ENCODE results near the gene ARID4A.
A peak's percentile ranks its signal among the peaks of the same experiment; 100 is the strongest.
"Not testable (repeated sequence)": the region's sequence is repeated elsewhere in the genome, so short reads cannot be mapped to it uniquely, and the experiment has no call there.

The ARID4A gene

DNA sequence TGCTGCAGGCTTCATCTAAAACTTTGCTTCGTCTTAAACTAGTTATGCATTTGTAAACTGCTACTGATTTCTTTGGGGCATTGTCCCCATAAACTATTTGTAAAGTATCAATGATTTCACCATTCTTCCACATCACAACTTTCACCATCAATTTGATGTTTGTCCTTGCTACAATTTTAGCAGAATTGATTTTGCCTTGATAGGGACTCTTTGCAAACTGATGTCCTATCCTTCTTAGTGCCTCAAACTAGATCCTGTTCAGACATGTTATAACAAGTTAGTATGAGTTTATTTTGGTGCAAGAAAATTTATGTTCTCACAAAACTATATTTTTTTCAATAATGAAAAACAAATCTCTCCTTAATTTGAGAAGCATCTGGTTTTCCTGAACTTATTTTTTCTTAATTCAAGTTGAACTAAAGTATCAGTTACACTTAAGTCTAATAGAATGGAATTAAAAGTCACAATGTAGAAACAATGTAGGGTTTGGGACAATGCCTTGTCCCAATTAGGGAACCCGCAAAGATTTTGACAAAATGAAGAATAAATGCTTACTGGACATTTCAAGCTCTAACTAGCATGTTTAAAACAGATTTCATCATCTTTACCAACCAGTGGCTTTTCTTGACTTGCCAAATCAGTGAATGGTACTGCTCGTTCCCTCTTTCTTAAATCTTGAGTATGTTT is 10.1 kb upstream of the ARID4A start:
- no peak for DNase-seq

DNA sequence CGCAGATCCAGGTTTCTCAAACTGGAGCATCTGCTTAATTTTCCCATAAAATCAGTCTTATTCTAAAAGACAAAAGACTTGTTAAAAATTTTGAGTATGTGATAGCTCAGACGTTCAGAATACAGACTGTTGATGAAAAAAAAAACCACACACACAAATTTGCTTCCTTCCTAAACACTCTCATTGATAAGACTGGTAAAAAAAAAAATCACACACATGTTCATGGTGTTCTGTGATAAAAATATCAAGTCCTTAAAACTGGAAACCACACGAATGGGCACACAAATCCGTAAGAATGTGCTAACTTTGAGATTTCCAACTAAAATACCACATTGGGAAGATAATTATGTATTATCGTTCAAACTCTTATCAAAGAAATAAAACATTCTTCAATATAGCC is 6.7 kb upstream of the ARID4A start:
- no peak for DNase-seq

DNA sequence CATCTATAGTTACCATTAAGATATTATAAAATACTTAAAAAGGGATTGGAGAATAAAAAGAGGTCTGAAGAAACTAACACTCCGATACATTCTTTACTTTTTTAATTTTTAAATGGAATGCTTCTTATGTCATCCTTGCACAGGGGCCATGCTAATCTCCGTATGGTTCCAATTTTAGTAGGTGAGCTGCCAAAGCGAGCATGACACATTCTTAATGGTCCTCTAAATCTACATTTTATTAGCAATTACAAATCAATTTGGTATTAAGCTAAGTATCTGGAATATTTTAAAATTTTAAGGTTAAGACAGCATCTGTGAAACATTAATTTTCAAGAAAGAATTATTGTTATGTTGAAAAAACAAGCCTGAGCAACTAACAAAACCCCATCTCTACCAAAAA is 6.2 kb upstream of the ARID4A start:
- no peak for DNase-seq

DNA sequence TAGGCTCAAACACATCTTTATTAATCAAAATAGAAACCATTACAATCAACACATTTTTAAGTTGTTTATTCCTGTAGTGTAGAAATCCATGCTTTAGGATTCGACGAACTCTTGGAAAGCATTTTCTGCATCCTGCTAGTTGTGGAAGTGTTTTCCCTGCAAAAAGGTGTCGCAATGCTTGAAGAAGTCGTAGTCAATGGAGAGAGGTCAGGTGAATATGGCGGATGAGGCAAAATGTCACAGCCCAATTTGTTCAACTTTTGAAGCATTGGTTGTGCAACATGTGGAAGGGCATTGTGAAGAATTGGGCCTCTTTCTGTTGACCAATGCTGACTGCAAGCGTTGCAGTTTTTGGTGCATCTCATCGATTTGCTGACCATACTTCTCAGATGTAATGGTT is 4.2 kb upstream of the ARID4A start:
- no peak for DNase-seq

DNA sequence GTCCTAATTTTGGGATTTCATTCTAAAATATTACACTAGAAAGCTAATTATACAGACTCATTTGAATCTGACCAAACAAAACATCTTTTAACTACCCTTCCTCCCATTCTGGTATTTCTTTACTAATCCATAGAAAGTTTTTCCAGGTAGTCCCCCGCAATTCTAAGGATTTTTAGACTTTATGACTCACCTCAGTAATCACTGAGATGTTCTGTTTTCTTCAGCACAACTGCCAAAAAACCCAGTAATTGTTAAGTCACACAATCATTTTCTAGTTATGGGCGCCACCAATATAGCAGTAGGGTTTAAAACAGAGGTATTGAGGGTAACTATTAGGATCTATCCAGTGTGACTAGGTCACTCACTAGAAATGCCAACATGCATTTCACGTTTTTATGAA is 1.6 kb upstream of the ARID4A start:
- peak in 1 of 51 donors; percentile 5 for DNase-seq

DNA sequence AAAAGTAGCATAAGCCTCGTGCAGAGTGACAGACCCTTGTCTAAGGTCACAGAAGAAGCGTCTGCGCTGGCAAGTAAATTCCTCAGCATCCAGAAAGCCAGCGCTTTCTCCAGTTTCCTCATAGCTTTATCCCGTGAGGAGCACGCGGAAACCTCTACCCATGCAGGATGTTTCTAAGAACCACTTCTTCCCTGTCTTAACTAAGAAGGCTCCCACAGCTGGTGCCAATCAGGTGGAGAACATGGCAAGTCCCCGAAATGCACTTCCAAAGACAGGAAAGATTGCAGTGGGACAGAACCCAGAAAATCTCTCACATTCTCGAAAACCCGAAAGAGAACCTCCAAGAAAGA is 968 bp upstream of the ARID4A start:
- peak in 5 of 51 donors; percentile 23 to 91 (median 50) for DNase-seq

DNA sequence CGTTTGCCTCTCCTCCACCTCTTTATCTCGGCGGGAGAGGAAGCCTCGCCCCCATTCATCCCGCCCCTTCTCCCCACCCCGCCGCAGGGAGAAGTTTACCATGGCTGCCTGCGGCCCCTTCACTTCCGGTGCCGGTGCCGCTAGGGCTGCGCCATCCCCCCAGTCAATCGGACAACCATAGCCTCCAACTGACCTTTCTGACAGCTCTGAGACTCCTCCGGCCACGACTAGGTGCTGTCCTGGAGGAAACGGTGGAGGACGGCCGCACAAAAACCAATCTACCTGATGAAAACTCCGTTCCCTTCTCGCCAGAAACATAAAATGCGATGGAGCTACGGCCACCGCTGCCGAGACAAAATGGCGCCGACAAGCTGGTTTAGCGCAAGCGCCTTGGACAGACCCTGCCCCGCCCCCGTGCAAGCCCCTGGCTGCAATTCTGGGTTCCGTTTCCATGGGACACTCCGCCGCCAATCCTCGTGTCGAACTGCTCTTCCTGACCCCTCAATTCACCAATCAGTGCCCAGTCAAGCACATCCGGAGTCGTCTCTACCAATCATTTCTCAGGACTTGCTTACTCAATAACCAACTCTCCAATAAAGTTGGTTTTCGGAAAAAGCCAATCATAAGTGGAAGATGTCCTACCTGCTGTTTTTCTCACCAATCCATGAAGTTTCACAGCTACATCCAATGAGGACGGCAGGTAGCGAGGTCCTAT is 436 bp upstream of the ARID4A start:
- peak; percentile 82 to 100 (median 98) for DNase-seq

DNA sequence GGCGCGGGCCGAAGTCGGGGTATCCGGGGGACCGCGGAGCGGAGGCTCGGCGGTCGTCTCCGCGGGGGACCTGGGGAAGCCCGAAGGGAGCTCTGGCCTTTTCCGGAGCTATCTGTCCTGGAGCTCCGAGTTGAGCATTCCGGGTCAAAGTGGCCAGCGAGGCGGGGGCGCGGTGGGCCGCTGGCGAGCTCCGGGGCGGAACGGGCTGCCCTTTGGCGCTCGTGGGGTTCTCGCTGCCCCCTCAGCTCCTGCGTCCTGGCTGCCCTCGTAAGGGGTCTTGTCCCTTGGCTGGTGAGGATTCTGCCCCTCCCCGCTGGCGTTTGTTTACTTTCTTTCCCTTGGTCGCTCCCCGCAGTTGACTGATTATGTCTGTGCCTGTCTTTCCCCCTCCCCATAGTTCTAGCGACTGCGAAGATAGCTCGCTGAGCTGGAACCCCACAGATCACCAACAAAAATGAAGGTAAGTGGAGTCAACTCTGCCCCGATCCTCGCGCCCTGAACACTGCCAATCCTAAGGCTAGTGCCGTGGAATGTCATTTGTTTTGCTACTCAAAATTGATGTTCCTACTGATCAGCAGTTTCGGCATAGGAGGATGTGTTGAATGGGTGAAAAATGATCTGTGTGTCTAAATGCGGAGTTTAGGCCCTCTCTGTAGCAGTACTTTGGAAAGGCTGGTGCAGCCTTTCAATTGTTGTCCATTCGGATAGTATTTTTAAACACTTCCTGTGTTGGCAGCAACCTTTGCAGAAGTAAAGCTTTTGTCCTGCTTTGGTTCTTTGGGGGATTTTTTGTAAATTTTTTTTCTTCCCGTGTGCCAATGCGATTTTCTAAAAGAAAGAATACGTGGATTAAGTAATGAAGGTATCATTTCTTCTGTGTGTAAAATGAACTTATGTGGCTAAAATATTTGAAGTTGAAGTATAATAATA is 1.3 kb downstream of the ARID4A start:
- peak in 28 of 51 donors; percentile 5 to 68 (median 30) for DNase-seq

DNA sequence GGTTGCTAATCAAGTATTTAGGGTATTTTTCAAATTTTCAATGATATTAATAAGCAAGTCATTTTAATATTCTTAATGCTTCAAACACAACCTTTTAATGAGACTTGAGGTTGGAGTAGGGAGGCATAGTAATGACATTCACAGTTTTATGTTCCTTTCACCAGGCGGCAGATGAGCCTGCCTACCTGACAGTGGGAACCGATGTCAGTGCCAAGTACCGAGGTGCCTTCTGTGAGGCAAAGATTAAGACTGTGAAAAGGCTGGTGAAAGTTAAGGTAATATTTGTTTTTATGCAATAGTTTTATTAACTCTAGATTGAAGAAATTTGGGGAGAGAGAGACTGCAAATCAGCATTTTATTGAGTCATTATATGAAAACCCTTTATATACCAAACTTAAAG is 3.1 kb downstream of the ARID4A start:
- no peak for DNase-seq

DNA sequence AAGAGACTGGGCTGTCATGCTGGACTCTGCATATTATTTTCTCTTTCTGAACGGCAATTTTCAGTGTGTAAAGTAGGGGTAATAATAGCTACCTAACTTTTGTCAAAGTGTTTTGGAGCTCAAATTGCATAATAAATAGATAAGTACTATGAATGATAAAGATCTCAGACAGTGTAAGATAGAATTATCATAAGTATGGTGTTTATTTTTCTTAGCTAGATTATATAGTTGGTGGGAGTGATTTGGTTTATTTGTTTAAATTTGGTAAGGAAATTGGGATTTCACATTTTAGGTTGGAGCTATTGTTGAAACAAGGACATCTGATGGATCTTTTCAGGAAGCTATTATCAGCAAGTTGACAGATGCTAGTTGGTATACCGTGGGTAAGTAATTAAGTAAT is 7.4 kb downstream of the ARID4A start:
- no peak for DNase-seq

DNA sequence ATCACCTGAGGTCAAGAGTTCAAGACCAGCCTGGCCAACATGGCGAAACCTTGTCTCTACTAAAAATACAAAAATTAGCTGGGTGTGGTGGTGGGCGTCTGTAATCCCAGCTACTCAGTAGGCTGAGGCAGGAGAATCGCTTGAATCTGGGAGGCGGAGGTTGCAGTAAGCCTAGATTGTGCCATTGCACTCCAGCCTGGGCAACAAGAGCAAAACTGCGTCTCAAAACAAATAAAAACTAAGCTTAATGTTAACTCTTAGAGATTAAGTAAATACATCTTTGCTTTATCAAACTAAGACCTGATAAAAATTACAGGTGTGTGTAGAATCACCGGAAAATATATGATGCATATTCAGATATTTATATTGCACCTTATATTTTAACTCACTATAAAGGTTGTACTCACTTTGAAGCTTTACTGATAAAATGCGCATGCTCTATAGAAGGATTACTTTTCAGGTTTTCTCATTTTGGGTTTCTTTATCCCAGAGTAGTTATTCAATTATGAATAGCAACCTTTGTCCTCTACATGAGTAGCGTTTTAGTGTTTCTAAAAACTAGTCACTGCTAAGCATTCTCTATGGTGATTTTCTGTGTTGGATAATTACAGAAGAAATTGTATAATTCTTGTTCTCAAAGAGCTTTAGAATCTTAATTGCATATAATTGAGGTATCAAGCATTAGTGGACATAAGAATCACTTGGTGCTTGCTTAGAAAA is 9.4 kb downstream of the ARID4A start:
- no peak for DNase-seq

DNA sequence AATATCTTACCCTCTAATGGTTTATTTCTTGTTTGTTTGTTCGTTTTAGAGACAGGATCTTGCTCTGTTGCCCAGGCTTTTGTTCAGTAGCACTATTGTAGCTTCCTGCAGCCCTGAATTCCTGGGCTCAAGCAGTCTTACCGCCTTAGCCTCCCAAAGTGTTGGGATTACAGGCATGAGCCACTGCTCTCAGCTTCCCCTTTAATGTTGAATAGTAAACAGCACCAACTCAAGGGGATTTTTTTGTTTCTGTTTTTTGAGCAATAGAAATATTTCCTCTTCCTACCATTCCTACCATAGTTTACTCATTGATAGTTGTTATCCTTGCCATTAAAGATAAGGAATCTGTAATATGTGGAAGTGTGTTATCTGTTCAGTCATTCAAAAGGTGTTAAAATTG is 10.7 kb downstream of the ARID4A start:
- no peak for DNase-seq

DNA sequence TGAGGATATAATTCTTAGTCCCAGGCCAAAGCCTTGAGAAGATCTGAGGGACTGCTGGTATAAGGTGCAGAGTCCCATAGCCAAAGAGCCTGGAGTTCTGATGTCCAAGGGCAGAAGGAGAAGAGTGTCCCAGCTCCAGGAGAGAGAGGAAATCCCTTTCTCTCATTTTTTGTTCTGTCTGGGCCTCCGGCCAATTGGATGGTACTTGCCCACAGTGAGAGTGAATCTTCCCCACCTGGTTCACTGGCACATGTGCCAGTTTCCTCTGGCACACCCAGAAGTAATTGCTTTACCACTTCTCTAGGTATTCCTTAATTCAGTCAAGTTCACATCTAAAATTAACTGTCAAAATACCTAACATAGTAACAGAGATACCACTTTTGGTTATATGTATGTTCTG is 15.3 kb downstream of the ARID4A start:
- no peak for DNase-seq

DNA sequence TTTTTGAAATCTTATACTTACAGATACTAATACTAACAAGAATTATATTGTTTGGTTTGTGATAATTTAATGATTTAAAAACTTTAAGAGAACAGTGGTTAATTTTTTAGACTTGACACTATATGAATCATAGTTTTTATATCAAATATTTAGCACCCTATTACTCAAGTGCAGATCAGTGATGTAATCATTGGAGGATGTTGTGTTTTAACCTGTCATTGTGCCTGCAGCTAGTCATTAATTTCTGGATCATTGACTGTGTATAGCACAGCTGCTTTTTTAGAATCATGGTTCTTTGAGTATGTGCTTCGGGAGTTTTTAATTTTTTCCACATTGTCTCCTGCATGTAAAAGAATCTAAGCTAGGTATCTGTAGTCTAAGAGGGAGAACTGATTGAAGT is 17.3 kb downstream of the ARID4A start:
- DNase-seq = no peak

DNA sequence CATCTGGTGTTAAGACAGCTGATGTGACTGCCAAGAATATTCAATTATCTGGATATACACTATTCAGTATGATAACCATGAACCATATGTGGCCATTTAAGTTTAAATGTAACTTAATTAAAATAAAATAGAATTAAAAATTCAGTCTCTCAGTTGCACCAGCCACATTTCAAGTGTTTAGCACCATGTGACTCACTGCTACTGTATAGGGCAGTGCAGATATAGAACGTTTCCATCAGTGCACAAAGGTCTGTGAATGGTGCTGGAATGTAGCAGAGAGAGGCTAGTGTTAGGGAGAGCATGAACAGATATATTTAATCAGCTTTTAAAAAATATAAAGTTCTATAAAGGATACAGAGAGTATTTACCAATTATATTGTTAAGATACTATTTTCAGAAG is 28.7 kb downstream of the ARID4A start:
- DNase-seq = no peak

DNA sequence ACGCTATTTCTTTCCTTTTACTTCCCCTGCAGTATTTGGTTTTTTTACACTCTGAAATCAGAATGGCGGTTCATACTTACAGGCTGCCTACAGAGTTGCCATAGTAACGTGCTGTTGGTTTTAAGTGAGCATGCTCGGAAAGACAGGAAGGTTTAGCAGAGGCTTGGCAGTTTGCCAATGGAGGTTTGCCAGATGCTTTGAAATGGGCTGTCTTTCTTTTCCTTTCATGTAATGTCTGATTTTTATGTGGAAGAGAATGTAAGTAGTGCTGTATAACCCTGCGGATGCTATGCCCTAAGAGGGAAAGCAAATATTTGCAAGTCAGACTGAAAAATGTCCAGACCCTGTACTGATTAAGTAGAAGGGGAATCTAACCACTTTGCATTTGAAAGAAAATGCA is 32.8 kb downstream of the ARID4A start:
- peak in 50 of 51 donors; percentile 3 to 91 (median 56) for DNase-seq

DNA sequence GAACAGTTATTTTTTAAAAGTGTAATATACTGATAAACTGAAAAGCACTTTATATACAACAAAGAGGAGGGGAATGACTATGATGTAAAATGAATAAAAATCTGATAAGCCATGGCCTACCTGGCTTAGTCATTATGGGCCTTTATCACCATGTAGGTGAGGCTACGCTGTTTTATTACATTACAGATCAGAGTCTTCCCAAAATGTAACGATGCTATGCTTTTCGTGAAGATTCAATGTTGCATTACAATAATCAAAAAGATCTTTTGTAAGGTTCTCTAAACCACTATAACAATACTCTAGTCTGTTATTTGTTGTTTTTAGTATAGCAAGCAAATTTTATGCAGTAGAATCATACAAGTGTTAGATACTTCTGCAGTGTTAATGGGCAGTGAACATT is 34.2 kb downstream of the ARID4A start:
- DNase-seq = peak in 1 of 51 donors; percentile 25

DNA sequence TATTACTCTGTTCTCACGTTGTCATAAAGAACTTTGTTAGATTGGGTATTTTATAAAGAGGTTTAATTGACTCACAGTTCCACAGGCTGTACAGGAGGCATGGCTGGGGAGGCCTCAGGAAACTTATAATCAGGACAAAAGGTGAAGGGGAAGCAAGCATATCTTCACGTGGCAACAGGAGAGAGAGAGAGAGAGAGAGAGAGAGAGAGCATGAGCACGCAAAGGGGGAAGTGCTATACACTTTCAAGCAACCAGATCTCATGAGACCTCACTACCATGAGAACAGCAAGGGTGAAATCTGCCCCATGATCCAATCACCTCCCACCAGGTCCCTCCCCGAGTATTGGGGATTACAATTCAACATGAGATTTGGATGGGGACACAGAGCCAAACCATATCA is 41.3 kb downstream of the ARID4A start:
- not testable (repeated sequence) for DNase-seq

DNA sequence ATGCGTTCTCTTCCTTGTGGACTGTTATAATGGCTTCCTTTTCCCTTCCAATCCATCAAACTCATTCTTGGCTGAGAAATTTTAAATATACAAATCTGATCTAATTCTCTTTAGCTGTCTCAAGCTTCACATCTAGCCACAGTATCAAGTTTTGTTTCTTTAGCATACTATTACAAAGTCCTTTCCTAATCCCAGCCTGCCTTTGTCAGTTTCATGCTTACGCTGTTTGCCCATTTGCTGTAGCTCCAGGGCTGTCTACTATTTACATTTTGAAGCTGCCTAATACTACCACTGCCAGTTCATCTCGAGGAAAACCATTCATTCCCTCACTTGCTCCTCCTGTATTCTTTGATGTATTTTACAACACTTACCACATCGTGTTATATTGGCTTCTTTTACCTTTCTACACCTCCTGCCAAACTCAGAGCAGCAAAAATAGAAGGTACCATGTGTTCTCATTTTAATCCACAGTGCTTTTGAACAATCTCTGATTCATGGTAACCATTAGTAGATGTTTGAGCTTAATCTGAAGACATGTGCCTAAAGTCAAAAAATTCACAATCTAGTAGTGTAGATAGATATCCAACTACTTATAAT is 42.9 kb downstream of the ARID4A start:
- DNase-seq = no peak

DNA sequence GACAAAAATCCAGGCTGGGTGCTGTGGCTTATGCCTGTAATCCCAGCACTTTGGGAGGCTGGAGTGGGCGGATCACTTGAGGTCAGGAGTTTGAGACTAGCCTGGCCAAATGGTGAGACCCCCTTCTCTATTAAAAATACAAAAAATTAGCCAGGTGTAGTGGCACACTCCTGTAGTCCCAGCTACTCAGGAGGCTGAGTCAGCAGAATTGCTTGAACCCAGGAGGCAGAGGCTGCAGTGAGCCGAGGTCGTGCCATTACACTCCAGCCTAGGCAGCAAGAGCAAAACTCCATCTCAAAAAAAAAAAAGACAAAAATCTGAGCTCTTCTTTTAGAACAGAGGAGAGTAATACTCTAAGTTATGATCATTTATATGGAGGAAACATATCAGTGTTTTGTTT is 45.2 kb downstream of the ARID4A start:
- DNase-seq = not testable (repeated sequence)

Measured in hypothalamus (tissue), 51 donors.